ENCODE results near the gene MOB1A.
A peak's percentile ranks its signal among the peaks of the same experiment; 100 is the strongest.

The MOB1A gene

GRCh38 chr2:74146929-74147726 lies 31.6 kb downstream of the MOB1A start:
- H3K36me3 ChIP-seq = peaks cover 17% of the 10 kb centered on the region
- no peak for TF ChIP-seq CTCF (IDR thresholded peaks at IDR 0.05; ENCODE audit: low read depth, low read length)

GRCh38 chr2:74142340-74142739 lies 36.3 kb downstream of the MOB1A start:
- Histone ChIP-seq H3K9me3 (ENCODE audit: severe bottlenecking) (no peaks in the 10 kb centered on the region), H3K4me3 (ENCODE audit: low read depth, low read length) (no peak overlapping the region), H3K27ac (no peak overlapping the region), H3K36me3 (peaks cover 12% of the 10 kb centered on the region), H3K27me3 (ENCODE audit: insufficient read depth, low read depth, severe bottlenecking) (no peaks in the 10 kb centered on the region)
- peak; percentile 74 for TF ChIP-seq CTCF (IDR thresholded peaks at IDR 0.05; ENCODE audit: low read depth, low read length)
- DNase-seq = peak; percentile 69

More at GRCh38 chr2:74146929-74147726, 31.6 kb downstream of the MOB1A start:
- H3K4me3 ChIP-seq (ENCODE audit: low read depth, low read length) = peak overlapping the region; percentile 69
- H3K9me3 ChIP-seq (ENCODE audit: severe bottlenecking) = no peaks in the 10 kb centered on the region
- H3K27ac ChIP-seq = peak overlapping the region; percentile 86
- DNase-seq = peak; percentile 32
- no peaks in the 10 kb centered on the region for H3K27me3 ChIP-seq (ENCODE audit: insufficient read depth, low read depth, severe bottlenecking)

- Histone ChIP-seq H3K9me3 (ENCODE audit: severe bottlenecking) (no peaks in the 10 kb centered on the region), H3K27ac (no peak overlapping the region), H3K27me3 (ENCODE audit: insufficient read depth, low read depth, severe bottlenecking) (no peaks in the 10 kb centered on the region), H3K36me3 (peaks cover 27% of the 10 kb centered on the region), H3K4me3 (ENCODE audit: low read depth, low read length) (no peak overlapping the region)
- peak; percentile 59 for TF ChIP-seq CTCF (IDR thresholded peaks at IDR 0.05; ENCODE audit: low read depth, low read length)
- peak; percentile 30 for DNase-seq
Measured at GRCh38 chr2:74138600-74139323, 39.9 kb downstream of the MOB1A start.

GRCh38 chr2:74137651-74138599 lies 40.8 kb downstream of the MOB1A start:
- H3K27me3 ChIP-seq (ENCODE audit: insufficient read depth, low read depth, severe bottlenecking) = no peaks in the 10 kb centered on the region
- H3K27ac ChIP-seq = no peak overlapping the region
- H3K4me3 ChIP-seq (ENCODE audit: low read depth, low read length) = no peak overlapping the region
- DNase-seq = no peak
- TF ChIP-seq CTCF (IDR thresholded peaks at IDR 0.05; ENCODE audit: low read depth, low read length) = no peak
- no peaks in the 10 kb centered on the region for H3K9me3 ChIP-seq (ENCODE audit: severe bottlenecking)
- H3K36me3 ChIP-seq = peaks cover 29% of the 10 kb centered on the region

- no peak for TF ChIP-seq CTCF (IDR thresholded peaks at IDR 0.05; ENCODE audit: low read depth, low read length)
- Histone ChIP-seq H3K27me3 (ENCODE audit: insufficient read depth, low read depth, severe bottlenecking) (no peaks in the 10 kb centered on the region), H3K4me3 (ENCODE audit: low read depth, low read length) (no peak overlapping the region), H3K9me3 (ENCODE audit: severe bottlenecking) (no peaks in the 10 kb centered on the region), H3K36me3 (peaks cover 17% of the 10 kb centered on the region), H3K27ac (no peak overlapping the region)
- DNase-seq = no peak
Measured at GRCh38 chr2:74131901-74132300, 46.8 kb downstream of the MOB1A start.

All from WERI-Rb-1 (cell line).